Fibroblast of the aortic adventitia (primary cell): ENCODE data around the gene IRF2. TPM values are rescaled to one million over a fixed set of nuclear protein-coding genes. Genes with fewer than 3 reads are reported as not detected.

ENCODE experiments used
- DNase-seq: peaks from one replicate; pipeline ENCODE4 v3.0.0-alpha.2; 2010; ENCODE audit warnings: low read depth
- H3K4me3 ChIP-seq: 2 replicates; pipeline ENCODE4 v1.5.1; 2011; ENCODE audit warnings: low read depth, mild to moderate bottlenecking, control low read depth, low read length, moderate library complexity
- CTCF ChIP-seq: IDR thresholded peaks from 2 replicates; pipeline ENCODE4 v1.5.1; 2011; ENCODE audit warnings: mild to moderate bottlenecking, low read length, control low read depth, inconsistent platforms; ENCODE audit not compliant: insufficient read depth
- total RNA-seq: library from RNA; depleted of rRNA; stranded (reverse); fragments of >200 nt; gene quantifications from 2 replicates; pipeline ENCODE4 v1.2.3, GENCODE V29; 2012; ENCODE audit warnings: low replicate concordance

IRF2 gene
- total RNA-seq, 1 donor: 35.2 TPM

DNA sequence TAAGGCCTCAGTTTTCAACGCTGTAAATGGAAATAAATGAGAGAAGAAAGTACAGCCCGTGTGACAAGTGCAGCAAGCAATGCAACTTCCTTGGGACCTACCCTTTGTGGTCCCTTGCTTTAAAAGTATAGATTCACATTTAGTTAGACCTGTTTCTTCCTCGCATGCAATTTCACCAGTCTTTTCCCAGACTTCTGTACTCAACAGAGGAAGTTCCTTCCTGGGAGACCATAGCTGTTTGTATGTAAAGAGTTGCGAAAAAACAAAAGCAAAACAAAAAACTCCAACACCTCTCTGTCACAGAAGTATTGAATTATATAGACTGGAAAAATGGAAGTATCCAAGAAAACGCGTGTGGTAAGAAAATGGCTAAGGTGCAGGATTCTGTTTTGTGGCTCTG lies 1.1 kb upstream of the IRF2 start:
- TF ChIP-seq CTCF: no peak
- peak overlapping the region; percentile 97 for H3K4me3 ChIP-seq
- no peak for DNase-seq

DNA sequence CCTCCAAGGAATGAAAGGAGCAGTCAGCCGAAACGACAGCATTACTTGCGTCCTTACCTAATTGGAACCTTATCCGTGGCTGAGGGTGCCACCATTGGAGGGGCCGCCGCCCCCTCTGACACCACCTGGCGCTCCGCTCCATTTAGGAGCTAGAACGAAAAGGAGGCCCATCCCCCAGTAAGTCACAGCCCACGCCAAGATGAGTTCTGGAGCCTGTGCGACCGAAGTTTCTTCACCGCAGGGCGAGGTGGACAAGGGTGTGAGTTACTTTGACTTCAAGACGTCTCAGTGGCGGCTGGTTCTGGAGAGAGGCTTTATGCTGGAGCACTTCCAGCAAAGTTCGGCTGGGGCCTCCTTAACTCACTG lies 729 bp upstream of the IRF2 start:
- H3K4me3 ChIP-seq: peak overlapping the region; percentile 97
- DNase-seq: peak; percentile 66
- TF ChIP-seq CTCF: no peak

DNA sequence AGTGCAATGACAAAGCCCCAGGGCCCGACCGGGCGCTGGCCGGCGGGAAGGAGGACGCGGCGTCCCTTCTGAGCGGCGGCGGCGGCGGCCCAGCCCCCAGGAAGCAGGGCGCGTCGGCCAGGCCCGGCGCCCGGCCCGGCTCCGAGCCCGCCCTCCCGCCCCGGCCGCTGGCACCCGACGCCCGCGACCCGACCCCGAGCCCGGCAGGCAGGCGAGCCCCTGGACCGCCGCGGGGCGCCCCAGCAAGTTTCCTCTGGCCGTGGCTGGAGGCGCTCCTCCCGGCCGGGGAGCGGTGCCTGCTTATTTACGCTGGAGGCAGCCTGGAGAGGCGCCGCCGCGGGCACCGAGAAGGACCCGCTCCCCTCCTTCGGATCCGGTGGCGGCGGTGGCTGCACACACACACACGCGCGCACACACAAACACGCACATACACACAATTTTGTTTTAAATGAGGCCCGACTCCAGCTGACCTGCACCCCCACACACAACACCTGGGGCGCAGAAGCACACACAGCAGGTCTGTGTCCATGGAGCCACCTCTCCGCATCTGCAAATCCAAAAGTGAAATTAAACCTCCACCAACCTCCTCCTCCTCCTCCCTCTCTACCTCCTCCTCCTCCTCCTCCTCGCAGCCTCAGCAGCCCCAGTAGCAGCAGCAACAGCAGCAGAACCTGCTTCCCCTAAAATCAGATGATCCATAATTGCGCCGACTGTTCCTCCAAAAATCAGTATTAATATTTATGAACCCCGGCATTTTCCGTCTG lies 669 bp downstream of the IRF2 start:
- no peak for TF ChIP-seq CTCF
- DNase-seq: peak; percentile 45
- H3K4me3 ChIP-seq: peak overlapping the region; percentile 95

DNA sequence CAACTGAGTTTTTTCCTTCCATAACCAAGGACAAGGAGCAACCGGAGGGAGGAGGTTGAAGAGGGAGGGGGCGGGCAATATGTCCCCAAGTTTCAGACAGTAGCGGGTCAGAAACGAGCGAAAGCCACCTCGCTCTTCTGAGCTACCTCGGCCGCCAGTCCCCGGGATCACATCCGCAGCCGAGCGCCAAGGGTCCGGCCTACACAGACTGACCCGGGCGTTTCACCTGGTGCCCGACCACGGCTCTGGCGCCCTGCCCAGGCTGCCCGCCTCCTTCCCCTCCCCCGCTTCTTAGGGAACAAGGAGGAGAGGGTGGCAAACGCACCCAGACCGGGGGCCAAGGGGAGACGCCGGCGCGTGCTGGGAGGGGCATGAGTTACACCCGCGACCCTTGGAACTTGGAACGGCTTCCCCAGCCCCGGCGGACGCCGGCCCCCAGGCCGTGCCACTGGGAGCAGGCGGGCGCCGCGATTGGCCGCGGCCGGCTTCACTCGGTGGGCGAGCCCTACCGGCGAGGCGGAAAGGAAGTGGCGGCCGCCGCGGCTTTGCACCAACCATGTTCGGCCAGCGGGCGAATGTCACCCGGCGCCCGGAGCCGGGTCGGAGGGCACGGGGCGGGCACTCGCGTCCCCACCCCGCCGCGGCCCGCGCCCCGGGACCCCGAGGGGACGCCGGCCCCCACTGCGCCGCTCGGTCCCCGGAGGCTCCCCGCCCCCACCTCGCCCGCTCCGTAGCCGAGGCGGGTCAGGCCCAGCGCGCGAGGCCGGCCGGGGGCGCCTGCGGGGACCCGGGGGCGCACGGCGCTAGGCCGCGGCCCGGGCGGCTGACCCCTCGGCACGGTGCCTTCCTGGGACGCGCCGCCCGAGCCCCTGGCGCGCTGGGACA lies 1.5 kb downstream of the IRF2 start:
- peak; percentile 42 for DNase-seq
- H3K4me3 ChIP-seq: peak overlapping the region; percentile 95
- TF ChIP-seq CTCF: no peak

GRCh38 chr4:184471881-184472613 lies 2.3 kb downstream of the IRF2 start:
- peak; percentile 12 for TF ChIP-seq CTCF
- H3K4me3 ChIP-seq: peak overlapping the region; percentile 95
- peak; percentile 49 for DNase-seq

- H3K4me3 ChIP-seq: no peak overlapping the region
- DNase-seq: no peak
- no peak for TF ChIP-seq CTCF
Observed at GRCh38 chr4:184470785-184471110, 3.6 kb downstream of the IRF2 start.
